PC-3 (cell line): ENCODE measurements around the gene FXYD5.

Experiments
- CTCF ChIP-seq: fragments of 300-600 bp; sonication (generic); conservative IDR thresholded peaks from 2 replicates; pipeline ENCODE4 v1.5.1; 2017; ENCODE audit warnings: antibody characterized with exemption, low read depth, mild to moderate bottlenecking, low read length
- EZH2 ChIP-seq: fragments of 300-600 bp; sonication (generic); IDR thresholded peaks from one replicate; pipeline ENCODE4 v1.6.1; 2017; ENCODE audit warnings: antibody characterized with exemption, mild to moderate bottlenecking, low read length; ENCODE audit not compliant: unreplicated experiment
- EZH2phosphoT487 ChIP-seq: fragments of 300-600 bp; sonication (generic); IDR thresholded peaks from 2 replicates; pipeline ENCODE4 v1.6.1; 2018; ENCODE audit warnings: mild to moderate bottlenecking, antibody characterized with exemption, low read length, borderline replicate concordance

GRCh38 chr19:35167251-35168119 is 12.9 kb downstream of the FXYD5 start:
- no peak for TF ChIP-seq CTCF
- TF ChIP-seq EZH2phosphoT487 = no peak
- TF ChIP-seq EZH2 = no peak
